Measurements from ENCODE around the gene A2M. TPM values are rescaled to one million over a fixed set of nuclear protein-coding genes. Genes with fewer than 3 reads are reported as not detected.

Gene A2M
- total and polyA plus RNA-seq, 9 of the 15 experiments (the other 6 are each of a cell fraction or from before 2014, with no cell fraction given) = 0.08 to 2.3 TPM; not detected in 7

- Histone ChIP-seq H3K4me3 (no peak overlapping the region), H3K9me1 (ENCODE audit: control insufficient read depth, insufficient read depth, low read length) (no peaks in the 10 kb centered on the region), H3K4me1 (replicated peaks in 1 of 2; ENCODE audit: control insufficient read depth in 2 of 2, insufficient read depth in 2 of 2, low read length in 2 of 2) (no peaks in the 10 kb centered on the region), H3K36me3 (ENCODE audit: control insufficient read depth, insufficient read depth, low read length) (no peaks in the 10 kb centered on the region), H3K79me2 (ENCODE audit: control insufficient read depth, insufficient read depth, low read length) (no peaks in the 10 kb centered on the region), H3K27ac (ENCODE audit: extremely low read depth, low read depth, low read length) (no peak overlapping the region), H3K27me3 (ENCODE audit: control insufficient read depth in 2 of 2, insufficient read depth in 2 of 2, low read length in 2 of 2) (no peaks in the 10 kb centered on the region), H2AFZ (ENCODE audit: low read depth, low read length) (no peak overlapping the region), H3K4me2 (ENCODE audit: insufficient read depth, low read length) (no peak overlapping the region), H3K9ac (ENCODE audit: insufficient read depth in 1 of 2, low read depth in 2 of 2, low read length in 2 of 2) (no peak overlapping the region), H3K9me3 (replicated peaks; ENCODE audit: control insufficient read depth, insufficient read depth, low read depth, low read length) (no peaks in the 10 kb centered on the region), H4K20me1 (replicated peaks; ENCODE audit: control insufficient read depth, insufficient read depth, low read length) (no peaks in the 10 kb centered on the region)
- FAIRE-seq (no peak), ATAC-seq (no peak), DNase-seq (ENCODE audit: extremely low read depth in 1 of 4, low spot score in 3 of 4) (no peak)
- TF ChIP-seq HCFC1 (IDR thresholded peaks at IDR 0.05; ENCODE audit: low read depth, low read length) (no peak), ATF1 (CRISPR knock-in tag; IDR thresholded peaks at IDR 0.05) (no peak), ATF1 (tag; IDR thresholded peaks at IDR 0.05) (no peak), ZNF24 (IDR thresholded peaks at IDR 0.05) (no peak), NR3C1 (CRISPR knock-in tag; IDR thresholded peaks at IDR 0.05) (no peak), KDM4B (IDR thresholded peaks at IDR 0.05; ENCODE audit: borderline replicate concordance in 2 of 2, low read depth in 1 of 2) (no peak), ZNF766 (CRISPR knock-in tag; conservative IDR thresholded peaks at IDR 0.05) (no peak), MEF2D (tag; conservative IDR thresholded peaks at IDR 0.05; ENCODE audit: low read depth) (no peak), ZNF175 (CRISPR knock-in tag; IDR thresholded peaks at IDR 0.05; ENCODE audit: low read depth) (no peak), CHAMP1 (IDR thresholded peaks at IDR 0.05) (no peak)
- no TSS peak for BruUV-seq (replicated peaks)
- intact Hi-C loops (cut with micrococcal nuclease) (no loop called here), in situ Hi-C loops (cut with MboI) (no loop called here)
- ChIA-PET POLR2A (no interaction called here), CTCF (ENCODE audit: low intra/inter-chr PET ratio) (no interaction called here)
- WGBS (ENCODE audit: insufficient coverage, low coverage, missing lambda C conversion rate) = 0% methylated on average over 1 of the region's 1 CpG
Observed at GRCh38 chr12:9075138-9075535, 40.6 kb downstream of the A2M start.

All from K562 (cell line).